ENCODE results near the gene ARHGEF28. TPM values are rescaled to one million over a fixed set of nuclear protein-coding genes. Genes with fewer than 3 reads are reported as not detected.

ARHGEF28 gene
- total RNA-seq, 2 experiments from 2014 or later: 0.05 to 0.12 TPM

GRCh38 chr5:73808911-73809310 is 182.9 kb downstream of the ARHGEF28 start:
- no peak overlapping the region for H3K27ac Mint-ChIP-seq
- H3K4me3 Mint-ChIP-seq: no peak overlapping the region
- no peaks in the 10 kb centered on the region for H3K9me3 Mint-ChIP-seq
- H3K27me3 Mint-ChIP-seq: peaks cover 15% of the 10 kb centered on the region
- ChIA-PET CTCF (no interaction called here), POLR2A (no interaction called here)
- H3K36me3 Mint-ChIP-seq: no peaks in the 10 kb centered on the region
- intact Hi-C loops (cut with micrococcal nuclease): no loop called here
- DNase-seq: no peak
- H3K4me1 Mint-ChIP-seq (ENCODE audit: low read depth): no peaks in the 10 kb centered on the region

GRCh38 chr5:73810429-73810828 is 184.4 kb downstream of the ARHGEF28 start:
- H3K4me3 Mint-ChIP-seq: no peak overlapping the region
- intact Hi-C loops (cut with micrococcal nuclease): no loop called here
- peaks cover 13% of the 10 kb centered on the region for H3K27me3 Mint-ChIP-seq
- H3K27ac Mint-ChIP-seq: no peak overlapping the region
- ChIA-PET POLR2A (no interaction called here), CTCF (no interaction called here)
- H3K9me3 Mint-ChIP-seq: no peaks in the 10 kb centered on the region
- no peak for DNase-seq
- no peaks in the 10 kb centered on the region for H3K36me3 Mint-ChIP-seq
- no peaks in the 10 kb centered on the region for H3K4me1 Mint-ChIP-seq (ENCODE audit: low read depth)

- POLR2A ChIA-PET: no interaction called here
- H3K4me3 Mint-ChIP-seq: no peak overlapping the region
- H3K36me3 Mint-ChIP-seq: no peaks in the 10 kb centered on the region
- no peaks in the 10 kb centered on the region for H3K4me1 Mint-ChIP-seq (ENCODE audit: low read depth)
- no peak for DNase-seq
- no peak overlapping the region for H3K27ac Mint-ChIP-seq
- no peaks in the 10 kb centered on the region for H3K9me3 Mint-ChIP-seq
- CTCF ChIA-PET: interaction anchor here (0.7 kb wide), 1 partner anchor 21 kb away, joined by 3 read pairs; no protein-coding TSS in a partner anchor
- intact Hi-C loops (cut with micrococcal nuclease): no loop called here
- H3K27me3 Mint-ChIP-seq: peaks cover 13% of the 10 kb centered on the region
These were observed 186.5 kb downstream of the ARHGEF28 start for GRCh38 chr5:73812457-73812856.

GRCh38 chr5:73812962-73813588 is 187.1 kb downstream of the ARHGEF28 start:
- intact Hi-C loops (cut with micrococcal nuclease): no loop called here
- no peak for DNase-seq
- CTCF ChIA-PET: interaction anchor here (0.7 kb wide), 1 partner anchor 21 kb away, joined by 3 read pairs; no protein-coding TSS in a partner anchor

GRCh38 chr5:73814233-73814846 is 188.3 kb downstream of the ARHGEF28 start:
- no peak overlapping the region for H3K27ac Mint-ChIP-seq
- H3K4me3 Mint-ChIP-seq: no peak overlapping the region
- POLR2A ChIA-PET: interaction anchor here (0.6 kb wide), 1 partner anchor 316 kb away, joined by 3 read pairs; no protein-coding TSS in a partner anchor
- DNase-seq: no peak
- H3K4me1 Mint-ChIP-seq (ENCODE audit: low read depth): no peaks in the 10 kb centered on the region
- H3K27me3 Mint-ChIP-seq: peaks cover 11% of the 10 kb centered on the region
- no peaks in the 10 kb centered on the region for H3K36me3 Mint-ChIP-seq
- intact Hi-C loops (cut with micrococcal nuclease): no loop called here
- CTCF ChIA-PET: interaction anchor here (1.0 kb wide), 1 partner anchor 223 kb away, joined by 4 read pairs; no protein-coding TSS in a partner anchor
- H3K9me3 Mint-ChIP-seq: no peaks in the 10 kb centered on the region

More at GRCh38 chr5:73812962-73813588, 187.1 kb downstream of the ARHGEF28 start:
- Mint-ChIP-seq H3K27ac (no peak overlapping the region), H3K4me1 (ENCODE audit: low read depth) (no peaks in the 10 kb centered on the region), H3K4me3 (no peak overlapping the region), H3K9me3 (no peaks in the 10 kb centered on the region), H3K36me3 (no peaks in the 10 kb centered on the region), H3K27me3 (peaks cover 11% of the 10 kb centered on the region)
- POLR2A ChIA-PET: no interaction called here

GRCh38 chr5:73815631-73816030 is 189.6 kb downstream of the ARHGEF28 start:
- Mint-ChIP-seq H3K27me3 (peaks cover 11% of the 10 kb centered on the region), H3K4me3 (no peak overlapping the region), H3K27ac (no peak overlapping the region), H3K36me3 (no peaks in the 10 kb centered on the region), H3K9me3 (no peaks in the 10 kb centered on the region), H3K4me1 (ENCODE audit: low read depth) (no peaks in the 10 kb centered on the region)
- POLR2A ChIA-PET: no interaction called here
- CTCF ChIA-PET: interaction anchor here (1.0 kb wide), 1 partner anchor 225 kb away, joined by 4 read pairs; no protein-coding TSS in a partner anchor
- no peak for DNase-seq
- intact Hi-C loops (cut with micrococcal nuclease): no loop called here

- H3K4me1 Mint-ChIP-seq (ENCODE audit: low read depth): no peaks in the 10 kb centered on the region
- ChIA-PET CTCF (no interaction called here), POLR2A (no interaction called here)
- H3K36me3 Mint-ChIP-seq: no peaks in the 10 kb centered on the region
- intact Hi-C loops (cut with micrococcal nuclease): no loop called here
- H3K4me3 Mint-ChIP-seq: no peak overlapping the region
- H3K9me3 Mint-ChIP-seq: no peaks in the 10 kb centered on the region
- H3K27me3 Mint-ChIP-seq: peaks cover 11% of the 10 kb centered on the region
- no peak for DNase-seq
- no peak overlapping the region for H3K27ac Mint-ChIP-seq
These were observed 190.8 kb downstream of the ARHGEF28 start for GRCh38 chr5:73816656-73817420.

GRCh38 chr5:73818357-73818756 is 192.4 kb downstream of the ARHGEF28 start:
- POLR2A ChIA-PET: no interaction called here
- H3K27me3 Mint-ChIP-seq: peaks cover 2% of the 10 kb centered on the region
- no peak for DNase-seq
- no peak overlapping the region for H3K27ac Mint-ChIP-seq
- no peak overlapping the region for H3K4me3 Mint-ChIP-seq
- no peaks in the 10 kb centered on the region for H3K36me3 Mint-ChIP-seq
- intact Hi-C loops (cut with micrococcal nuclease): no loop called here
- H3K9me3 Mint-ChIP-seq: no peaks in the 10 kb centered on the region
- no peaks in the 10 kb centered on the region for H3K4me1 Mint-ChIP-seq (ENCODE audit: low read depth)
- CTCF ChIA-PET: no interaction called here

- H3K4me1 Mint-ChIP-seq (ENCODE audit: low read depth): no peaks in the 10 kb centered on the region
- ChIA-PET CTCF (no interaction called here), POLR2A (no interaction called here)
- H3K36me3 Mint-ChIP-seq: no peaks in the 10 kb centered on the region
- H3K27ac Mint-ChIP-seq: no peak overlapping the region
- no peak overlapping the region for H3K4me3 Mint-ChIP-seq
- peaks cover 1% of the 10 kb centered on the region for H3K27me3 Mint-ChIP-seq
- no peaks in the 10 kb centered on the region for H3K9me3 Mint-ChIP-seq
- intact Hi-C loops (cut with micrococcal nuclease): no loop called here
- no peak for DNase-seq
These were observed 194.3 kb downstream of the ARHGEF28 start for GRCh38 chr5:73820326-73820725.

- Mint-ChIP-seq H3K27ac (no peak overlapping the region), H3K4me3 (no peak overlapping the region), H3K36me3 (no peaks in the 10 kb centered on the region), H3K4me1 (ENCODE audit: low read depth) (no peaks in the 10 kb centered on the region), H3K9me3 (no peaks in the 10 kb centered on the region), H3K27me3 (peaks cover 1% of the 10 kb centered on the region)
- DNase-seq: no peak
- CTCF ChIA-PET: no interaction called here
- POLR2A ChIA-PET: no interaction called here
- intact Hi-C loops (cut with micrococcal nuclease): no loop called here
These were observed 195.0 kb downstream of the ARHGEF28 start for GRCh38 chr5:73821003-73821402.

- ChIA-PET CTCF (interaction anchor here (0.6 to 1.4 kb wide), 2 partner anchors 29 to 142 kb away, joined by 3 to 4 read pairs; no protein-coding TSS in a partner anchor), POLR2A (no interaction called here)
- peaks cover 1% of the 10 kb centered on the region for H3K27me3 Mint-ChIP-seq
- H3K27ac Mint-ChIP-seq: no peak overlapping the region
- H3K36me3 Mint-ChIP-seq: no peaks in the 10 kb centered on the region
- no peaks in the 10 kb centered on the region for H3K4me1 Mint-ChIP-seq (ENCODE audit: low read depth)
- DNase-seq: no peak
- intact Hi-C loops (cut with micrococcal nuclease): no loop called here
- H3K9me3 Mint-ChIP-seq: no peaks in the 10 kb centered on the region
- H3K4me3 Mint-ChIP-seq: no peak overlapping the region
These were observed 196.4 kb downstream of the ARHGEF28 start for GRCh38 chr5:73822278-73822988.

GRCh38 chr5:73822989-73823339 is 197.0 kb downstream of the ARHGEF28 start:
- no peak for DNase-seq
- Mint-ChIP-seq H3K36me3 (no peaks in the 10 kb centered on the region), H3K9me3 (no peaks in the 10 kb centered on the region), H3K27ac (no peak overlapping the region), H3K4me3 (no peak overlapping the region), H3K27me3 (peaks cover 1% of the 10 kb centered on the region), H3K4me1 (ENCODE audit: low read depth) (no peaks in the 10 kb centered on the region)
- POLR2A ChIA-PET: no interaction called here
- CTCF ChIA-PET: interaction anchor here (1.4 kb wide), 1 partner anchor 30 kb away, joined by 4 read pairs; no protein-coding TSS in a partner anchor
- intact Hi-C loops (cut with micrococcal nuclease): no loop called here

All from activated CD4-positive, alpha-beta memory T cell treated with anti-CD3 and anti-CD28 coated beads for 36 hours (primary cell).